HepG2 (cell line): ENCODE data around the gene SELENOS. TPM values are rescaled to one million over a fixed set of nuclear protein-coding genes. Genes with fewer than 3 reads are reported as not detected.

Experiments used
- BRD4 ChIP-seq: sonication (generic); formaldehyde crosslinking; IDR thresholded peaks from 2 replicates; pipeline ENCODE4 v1.4.0; 2020; ENCODE audit warnings: missing genetic modification reagents
- CBX2 ChIP-seq, 2 experiments: fragments of 200-600 bp in 1 of 2; sonication (generic); formaldehyde crosslinking in 1 of 2; IDR thresholded peaks; 2 replicates each; pipeline versions ENCODE4 v1.7.0 to v1.8.1; 2018 to 2022; ENCODE audit warnings: low read depth in 2 of 2, low read length in 1 of 2, mild to moderate bottlenecking in 1 of 2, missing genetic modification reagents in 1 of 2
- CERS6 ChIP-seq: sonication (generic); formaldehyde crosslinking; IDR thresholded peaks from 2 replicates; pipeline ENCODE4 v1.5.0; 2020; ENCODE audit warnings: missing genetic modification reagents
- DMAP1 ChIP-seq: IDR thresholded peaks from 2 replicates; pipeline ENCODE4 v1.6.1; 2016
- FOXK1 ChIP-seq: sonication (generic); formaldehyde crosslinking; IDR thresholded peaks from 2 replicates; pipeline ENCODE4 v1.4.0; 2020; ENCODE audit warnings: low read depth, missing genetic modification reagents, borderline replicate concordance
- KLF15 ChIP-seq: sonication (generic); formaldehyde crosslinking; IDR thresholded peaks from 2 replicates; pipeline ENCODE4 v1.8.1; 2023; ENCODE audit warnings: borderline replicate concordance, mild to moderate bottlenecking, inconsistent platforms, missing genetic modification reagents, mixed read lengths
- KLF6 ChIP-seq: IDR thresholded peaks from 2 replicates; pipeline ENCODE4 v1.8.0; 2016; ENCODE audit warnings: missing biosample characterization, missing genetic modification reagents
- MEIS2 ChIP-seq: sonication (generic); formaldehyde crosslinking; IDR thresholded peaks from 2 replicates; pipeline ENCODE4 v1.9.0; 2021; ENCODE audit warnings: mild to moderate bottlenecking, missing genetic modification reagents
- NPAS2 ChIP-seq: sonication (generic); formaldehyde crosslinking; IDR thresholded peaks from 2 replicates; pipeline ENCODE4 v1.8.0; 2022; ENCODE audit warnings: mild to moderate bottlenecking, missing genetic modification reagents, borderline replicate concordance
- SMARCC2 ChIP-seq: fragments of 450-650 bp; IDR thresholded peaks from 2 replicates; pipeline ENCODE4 v1.6.1; 2017; ENCODE audit warnings: antibody characterized with exemption, mild to moderate bottlenecking
- SOX6 ChIP-seq, 2 experiments: fragments of 450-650 bp in 1 of 2; sonication (generic) in 1 of 2; formaldehyde crosslinking in 1 of 2; IDR thresholded peaks; 2 replicates each; pipeline versions ENCODE4 v1.4.0 to v1.6.1; 2017 to 2020; ENCODE audit warnings: antibody characterized with exemption in 1 of 2, mild to moderate bottlenecking in 1 of 2, missing genetic modification reagents in 1 of 2
- SP2 ChIP-seq: sonication (generic); formaldehyde crosslinking; IDR thresholded peaks from 2 replicates; pipeline ENCODE4 v1.5.1; 2020; ENCODE audit warnings: mild to moderate bottlenecking, missing genetic modification reagents
- SRSF4 ChIP-seq: fragments of 200-400 bp; formaldehyde crosslinking; IDR thresholded peaks from one replicate; pipeline ENCODE4 v1.6.1; 2018; ENCODE audit warnings: mild to moderate bottlenecking, low read depth, low read length, moderate library complexity; ENCODE audit not compliant: poor library complexity, severe bottlenecking
- SRY ChIP-seq: sonication (generic); formaldehyde crosslinking; IDR thresholded peaks from 2 replicates; pipeline ENCODE4 v1.8.0; 2022; ENCODE audit warnings: mild to moderate bottlenecking, missing genetic modification reagents
- XBP1 ChIP-seq: sonication (generic); formaldehyde crosslinking; IDR thresholded peaks from 2 replicates; pipeline ENCODE4 v1.5.0; 2020; ENCODE audit warnings: missing genetic modification reagents
- ZGPAT ChIP-seq: IDR thresholded peaks from 2 replicates; pipeline ENCODE4 v1.6.1; 2016; ENCODE audit warnings: mild to moderate bottlenecking
- ZNF124 ChIP-seq: sonication (generic); formaldehyde crosslinking; IDR thresholded peaks from 2 replicates; pipeline ENCODE4 v1.4.0; 2020; ENCODE audit warnings: missing genetic modification reagents
- ZNF143 ChIP-seq: sonication (generic); formaldehyde crosslinking; IDR thresholded peaks from 2 replicates; pipeline ENCODE4 v1.4.0; 2020; ENCODE audit warnings: missing genetic modification reagents
- ZNF501 ChIP-seq: sonication (generic); formaldehyde crosslinking; IDR thresholded peaks from 2 replicates; pipeline ENCODE4 v1.5.1; 2020; ENCODE audit warnings: mild to moderate bottlenecking, moderate library complexity, missing genetic modification reagents
- ZNF550 ChIP-seq: sonication (generic); formaldehyde crosslinking; IDR thresholded peaks from 2 replicates; pipeline ENCODE4 v1.4.0; 2020; ENCODE audit warnings: mild to moderate bottlenecking, missing genetic modification reagents, borderline replicate concordance
- ZNF7 ChIP-seq: IDR thresholded peaks from 2 replicates; pipeline ENCODE4 v1.6.1; 2016; ENCODE audit warnings: missing biosample characterization, missing genetic modification reagents
- ZNF891 ChIP-seq: sonication (generic); formaldehyde crosslinking; IDR thresholded peaks from 2 replicates; pipeline ENCODE4 v1.5.0; 2020; ENCODE audit warnings: mild to moderate bottlenecking, missing genetic modification reagents
- ZSCAN21 ChIP-seq: sonication (generic); formaldehyde crosslinking; IDR thresholded peaks from 2 replicates; pipeline ENCODE4 v1.8.0; 2022; ENCODE audit warnings: mild to moderate bottlenecking, missing genetic modification reagents, moderate library complexity, borderline replicate concordance
- polyA plus RNA-seq, 8 experiments: library from polyadenylated mRNA; depleted of rRNA in 3 of 8; stranded (reverse) in 7 of 8; unstranded in 1 of 8; fragments of >200 nt; fragmentation: Illumina TruSeq in 4 of 8; extraction: Trizol in 4 of 8; gene quantifications; 2 replicates each; pipeline versions ENCODE4 v1.2.1 to v1.2.3, GENCODE V29; 2011 to 2016; ENCODE audit warnings: low read depth in 4 of 8, missing spikeins in 1 of 8, mixed read lengths in 1 of 8; ENCODE audit not compliant: insufficient read depth in 1 of 8
- total RNA-seq, 5 experiments: library from RNA; depleted of rRNA; stranded (reverse); fragments of >200 nt; fragmentation: Illumina TruSeq; extraction: Trizol; gene quantifications; 2 replicates each; pipeline ENCODE4 v1.2.3, GENCODE V29; 2016; ENCODE audit warnings: low read depth in 1 of 5
- TF ChIP-seq, protein P1 (sequence below): sonication (generic); formaldehyde crosslinking; IDR thresholded peaks from 2 replicates; pipeline ENCODE4 v1.5.0; 2020; ENCODE audit warnings: mild to moderate bottlenecking, missing genetic modification reagents

The SELENOS gene
- total and polyA plus RNA-seq, 2 of the 13 experiments (the other 11 are each of a cell fraction or from before 2014, with no cell fraction given), result 63.0 to 66.1 TPM

GRCh38 chr15:101277038-101277822, at the start of gene SELENOS (continued):
- TF ChIP-seq, protein P1, sequence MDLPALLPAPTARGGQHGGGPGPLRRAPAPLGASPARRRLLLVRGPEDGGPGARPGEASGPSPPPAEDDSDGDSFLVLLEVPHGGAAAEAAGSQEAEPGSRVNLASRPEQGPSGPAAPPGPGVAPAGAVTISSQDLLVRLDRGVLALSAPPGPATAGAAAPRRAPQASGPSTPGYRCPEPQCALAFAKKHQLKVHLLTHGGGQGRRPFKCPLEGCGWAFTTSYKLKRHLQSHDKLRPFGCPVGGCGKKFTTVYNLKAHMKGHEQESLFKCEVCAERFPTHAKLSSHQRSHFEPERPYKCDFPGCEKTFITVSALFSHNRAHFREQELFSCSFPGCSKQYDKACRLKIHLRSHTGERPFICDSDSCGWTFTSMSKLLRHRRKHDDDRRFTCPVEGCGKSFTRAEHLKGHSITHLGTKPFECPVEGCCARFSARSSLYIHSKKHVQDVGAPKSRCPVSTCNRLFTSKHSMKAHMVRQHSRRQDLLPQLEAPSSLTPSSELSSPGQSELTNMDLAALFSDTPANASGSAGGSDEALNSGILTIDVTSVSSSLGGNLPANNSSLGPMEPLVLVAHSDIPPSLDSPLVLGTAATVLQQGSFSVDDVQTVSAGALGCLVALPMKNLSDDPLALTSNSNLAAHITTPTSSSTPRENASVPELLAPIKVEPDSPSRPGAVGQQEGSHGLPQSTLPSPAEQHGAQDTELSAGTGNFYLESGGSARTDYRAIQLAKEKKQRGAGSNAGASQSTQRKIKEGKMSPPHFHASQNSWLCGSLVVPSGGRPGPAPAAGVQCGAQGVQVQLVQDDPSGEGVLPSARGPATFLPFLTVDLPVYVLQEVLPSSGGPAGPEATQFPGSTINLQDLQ (CRISPR knock-in tag), result no peak
- peak; percentile 77; the same call in 1 of the 2 replicates for TF ChIP-seq SRY (CRISPR knock-in tag)
- no peak for TF ChIP-seq FOXK1 (CRISPR knock-in tag)
- TF ChIP-seq CBX2 (IDR thresholded peaks at IDR 0.05; ENCODE audit: low read depth, low read length), result no peak
- no peak for TF ChIP-seq CBX2 (CRISPR knock-in tag; IDR thresholded peaks at IDR 0.05; ENCODE audit: low read depth)
- TF ChIP-seq SMARCC2, result no peak
- no peak for TF ChIP-seq NPAS2 (CRISPR knock-in tag)
- TF ChIP-seq ZNF550 (CRISPR knock-in tag), result no peak
- no peak for TF ChIP-seq ZNF124 (CRISPR knock-in tag)
- TF ChIP-seq ZNF143 (CRISPR knock-in tag), result no peak
- TF ChIP-seq XBP1, result 0 out of 2 replicates have a peak, but pooled peaks have one; percentile 51
- peak; percentile 78; the same call in 1 of the 2 replicates for TF ChIP-seq ZSCAN21
- peak; percentile 48; the same call in 1 of the 2 replicates for TF ChIP-seq KLF6 (CRISPR knock-in tag)
- TF ChIP-seq ZNF891 (CRISPR knock-in tag), result 0 out of 2 replicates have a peak, but pooled peaks have one; percentile 35
- TF ChIP-seq MEIS2 (CRISPR knock-in tag), result peak; percentile 60; the same call in 1 of the 2 replicates
- TF ChIP-seq KLF15 (CRISPR knock-in tag), result no peak
- TF ChIP-seq BRD4 (CRISPR knock-in tag), result peak; percentile 81
- peak; percentile 62; the same call in 1 of the 2 replicates for TF ChIP-seq ZGPAT
- no peak for TF ChIP-seq SOX6 (IDR thresholded peaks at IDR 0.05)
- TF ChIP-seq SOX6 (CRISPR knock-in tag; IDR thresholded peaks at IDR 0.05), result no peak
- peak; percentile 69 for TF ChIP-seq DMAP1 (CRISPR knock-in tag)
- TF ChIP-seq SRSF4, result no peak
- peak; percentile 68 for TF ChIP-seq SP2 (CRISPR knock-in tag)
- 0 out of 2 replicates have a peak, but pooled peaks have one; percentile 60 for TF ChIP-seq CERS6
- TF ChIP-seq ZNF7 (CRISPR knock-in tag), result no peak
- no peak for TF ChIP-seq ZNF501
